GM12878 (cell line): ENCODE measurements around the gene TNRC6C. TPM values are rescaled to one million over a fixed set of nuclear protein-coding genes. Genes with fewer than 3 reads are reported as not detected.

Source experiments
- CEBPZ ChIP-seq: fragments of 150-350 bp; IDR thresholded peaks from 2 replicates; pipeline ENCODE4 v1.6.1; 2016; ENCODE audit warnings: low read depth, low read length
- CHD1 ChIP-seq: IDR thresholded peaks from 2 replicates; pipeline ENCODE4 v1.6.1; 2012; ENCODE audit warnings: low read depth, low read length, improper control_type of control experiment
- CHD2 ChIP-seq: IDR thresholded peaks from 2 replicates; pipeline ENCODE4 v1.6.1; 2011; ENCODE audit warnings: low read depth, low read length, improper control_type of control experiment, borderline replicate concordance
- DPF2 ChIP-seq: fragments of 450-650 bp; IDR thresholded peaks from 2 replicates; pipeline ENCODE4 v1.6.1; 2017; ENCODE audit warnings: mild to moderate bottlenecking
- EGR1 ChIP-seq, 2 experiments: IDR thresholded peaks; 1 replicate in 1 of 2; 2 replicates in 1 of 2; pipeline ENCODE4 v1.6.1; 2011 to 2012; ENCODE audit warnings: low read depth in 2 of 2, low read length in 2 of 2, borderline replicate concordance in 1 of 2, mild to moderate bottlenecking in 1 of 2, moderate library complexity in 1 of 2
- GABPA ChIP-seq: IDR thresholded peaks from 2 replicates; pipeline ENCODE4 v1.6.1; 2014; ENCODE audit warnings: antibody characterized with exemption, low read depth, mild to moderate bottlenecking, inconsistent platforms
- HCFC1 ChIP-seq: fragments of 150-350 bp; IDR thresholded peaks from 2 replicates; pipeline ENCODE4 v1.6.1; 2014; ENCODE audit warnings: low read length
- IRF4 ChIP-seq: IDR thresholded peaks from 2 replicates; pipeline ENCODE4 v1.6.1; 2011; ENCODE audit warnings: low read depth, low read length
- KAT2A ChIP-seq: conservative IDR thresholded peaks from 2 replicates; pipeline ENCODE4 v1.6.1; 2011; ENCODE audit warnings: low read depth, low read length; ENCODE audit not compliant: control insufficient read depth
- MTA3 ChIP-seq: IDR thresholded peaks from 2 replicates; pipeline ENCODE4 v1.6.1; 2012; ENCODE audit warnings: low read length, inconsistent platforms, borderline replicate concordance
- NFYA ChIP-seq: IDR thresholded peaks from 2 replicates; pipeline ENCODE4 v1.6.1; 2011; ENCODE audit warnings: low read depth, mild to moderate bottlenecking, low read length, improper control_type of control experiment, borderline replicate concordance
- NRF1 ChIP-seq: conservative IDR thresholded peaks from 2 replicates; pipeline ENCODE4 v1.6.1; 2011; ENCODE audit warnings: mild to moderate bottlenecking, low read depth, low read length, improper control_type of control experiment
- SMC3 ChIP-seq: IDR thresholded peaks from 2 replicates; pipeline ENCODE4 v1.6.1; 2011; ENCODE audit warnings: low read length, improper control_type of control experiment, borderline replicate concordance
- TCF3 ChIP-seq: IDR thresholded peaks from 2 replicates; pipeline ENCODE4 v1.6.1; 2012; ENCODE audit warnings: low read depth, mild to moderate bottlenecking, low read length, borderline replicate concordance; ENCODE audit not compliant: insufficient read depth
- YY1 ChIP-seq: IDR thresholded peaks from 2 replicates; pipeline ENCODE4 v1.6.1; 2011; ENCODE audit warnings: low read depth, mild to moderate bottlenecking, low read length
- ZNF207 ChIP-seq: fragments of 450-650 bp; IDR thresholded peaks from 2 replicates; pipeline ENCODE4 v1.6.1; 2014; ENCODE audit warnings: antibody characterized with exemption, mild to moderate bottlenecking, borderline replicate concordance
- ZZZ3 ChIP-seq: IDR thresholded peaks from 2 replicates; pipeline ENCODE4 v1.6.1; 2011; ENCODE audit warnings: low read depth; ENCODE audit not compliant: control insufficient read depth, insufficient read length
- polyA plus RNA-seq, 11 experiments: library from polyadenylated mRNA; depleted of rRNA in 4 of 11; unstranded in 6 of 11; stranded (reverse) in 5 of 11; fragments of >200 nt; fragmentation: Nextera tagmentation in 4 of 11; fragmentation: Illumina TruSeq in 1 of 11; extraction: Ambion mirVana in 4 of 11; extraction: Trizol in 1 of 11; gene quantifications; 1 replicate in 1 of 11; 2 replicates in 10 of 11; pipeline versions ENCODE4 v1.2.1 to v1.2.3, GENCODE V29; 2011 to 2016; ENCODE audit warnings: inconsistent platforms in 2 of 11, missing spikeins in 2 of 11, low read depth in 1 of 11
- total RNA-seq, 4 experiments: library from RNA; depleted of rRNA in 3 of 4; stranded (reverse); fragments of >200 nt in 3 of 4; fragmentation: Illumina TruSeq in 1 of 4; extraction: Trizol in 1 of 4; gene quantifications; 2 replicates each; pipeline versions ENCODE4 v1.2.1 to v1.2.3, GENCODE V29; 2013 to 2021
- TF ChIP-seq, protein P1 (sequence below): IDR thresholded peaks from 2 replicates; pipeline ENCODE4 v1.6.1; 2012; ENCODE audit warnings: low read length, inconsistent platforms
- TF ChIP-seq, protein P2 (sequence below): fragments of 450-650 bp; IDR thresholded peaks from 2 replicates; pipeline ENCODE4 v1.6.1; 2016; ENCODE audit warnings: mild to moderate bottlenecking
- TF ChIP-seq, protein P3 (sequence below): fragments of 150-350 bp; IDR thresholded peaks from 2 replicates; pipeline ENCODE4 v1.6.1; 2014; ENCODE audit warnings: mild to moderate bottlenecking, low read depth, low read length
- TF ChIP-seq, protein P4 (sequence below): IDR thresholded peaks from 2 replicates; pipeline ENCODE4 v1.6.1; 2012; ENCODE audit warnings: low read depth, low read length, improper control_type of control experiment

TNRC6C gene
- total and polyA plus RNA-seq, 10 of the 15 experiments (the other 5 are each of a cell fraction or from before 2014, with no cell fraction given), result 0.40 to 6.1 (median 0.96) TPM

GRCh38 chr17:78131172-78132083 is 172.9 kb downstream of the TNRC6C start (continued):
- TF ChIP-seq MTA3, result no peak
- TF ChIP-seq EGR1 (IDR thresholded peaks at IDR 0.05; ENCODE audit: borderline replicate concordance in 1 of 2, low read depth in 2 of 2, low read length in 2 of 2), result 0 out of 3 replicates have a peak, but pooled peaks of 1 of the 2 experiments have one; percentile 21
- no peak for TF ChIP-seq GABPA
- TF ChIP-seq DPF2, result no peak
- TF ChIP-seq, protein P1, sequence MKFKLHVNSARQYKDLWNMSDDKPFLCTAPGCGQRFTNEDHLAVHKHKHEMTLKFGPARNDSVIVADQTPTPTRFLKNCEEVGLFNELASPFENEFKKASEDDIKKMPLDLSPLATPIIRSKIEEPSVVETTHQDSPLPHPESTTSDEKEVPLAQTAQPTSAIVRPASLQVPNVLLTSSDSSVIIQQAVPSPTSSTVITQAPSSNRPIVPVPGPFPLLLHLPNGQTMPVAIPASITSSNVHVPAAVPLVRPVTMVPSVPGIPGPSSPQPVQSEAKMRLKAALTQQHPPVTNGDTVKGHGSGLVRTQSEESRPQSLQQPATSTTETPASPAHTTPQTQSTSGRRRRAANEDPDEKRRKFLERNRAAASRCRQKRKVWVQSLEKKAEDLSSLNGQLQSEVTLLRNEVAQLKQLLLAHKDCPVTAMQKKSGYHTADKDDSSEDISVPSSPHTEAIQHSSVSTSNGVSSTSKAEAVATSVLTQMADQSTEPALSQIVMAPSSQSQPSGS, result no peak
- no peak for TF ChIP-seq NFYA
- TF ChIP-seq, protein P2, sequence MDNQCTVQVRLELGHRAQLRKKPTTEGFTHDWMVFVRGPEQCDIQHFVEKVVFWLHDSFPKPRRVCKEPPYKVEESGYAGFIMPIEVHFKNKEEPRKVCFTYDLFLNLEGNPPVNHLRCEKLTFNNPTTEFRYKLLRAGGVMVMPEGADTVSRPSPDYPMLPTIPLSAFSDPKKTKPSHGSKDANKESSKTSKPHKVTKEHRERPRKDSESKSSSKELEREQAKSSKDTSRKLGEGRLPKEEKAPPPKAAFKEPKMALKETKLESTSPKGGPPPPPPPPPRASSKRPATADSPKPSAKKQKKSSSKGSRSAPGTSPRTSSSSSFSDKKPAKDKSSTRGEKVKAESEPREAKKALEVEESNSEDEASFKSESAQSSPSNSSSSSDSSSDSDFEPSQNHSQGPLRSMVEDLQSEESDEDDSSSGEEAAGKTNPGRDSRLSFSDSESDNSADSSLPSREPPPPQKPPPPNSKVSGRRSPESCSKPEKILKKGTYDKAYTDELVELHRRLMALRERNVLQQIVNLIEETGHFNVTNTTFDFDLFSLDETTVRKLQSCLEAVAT, result peak; percentile 30; the same call in 1 of the 2 replicates
- TF ChIP-seq HCFC1, result no peak
- TF ChIP-seq, protein P3, sequence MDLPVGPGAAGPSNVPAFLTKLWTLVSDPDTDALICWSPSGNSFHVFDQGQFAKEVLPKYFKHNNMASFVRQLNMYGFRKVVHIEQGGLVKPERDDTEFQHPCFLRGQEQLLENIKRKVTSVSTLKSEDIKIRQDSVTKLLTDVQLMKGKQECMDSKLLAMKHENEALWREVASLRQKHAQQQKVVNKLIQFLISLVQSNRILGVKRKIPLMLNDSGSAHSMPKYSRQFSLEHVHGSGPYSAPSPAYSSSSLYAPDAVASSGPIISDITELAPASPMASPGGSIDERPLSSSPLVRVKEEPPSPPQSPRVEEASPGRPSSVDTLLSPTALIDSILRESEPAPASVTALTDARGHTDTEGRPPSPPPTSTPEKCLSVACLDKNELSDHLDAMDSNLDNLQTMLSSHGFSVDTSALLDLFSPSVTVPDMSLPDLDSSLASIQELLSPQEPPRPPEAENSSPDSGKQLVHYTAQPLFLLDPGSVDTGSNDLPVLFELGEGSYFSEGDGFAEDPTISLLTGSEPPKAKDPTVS, result no peak
- TF ChIP-seq, protein P4, sequence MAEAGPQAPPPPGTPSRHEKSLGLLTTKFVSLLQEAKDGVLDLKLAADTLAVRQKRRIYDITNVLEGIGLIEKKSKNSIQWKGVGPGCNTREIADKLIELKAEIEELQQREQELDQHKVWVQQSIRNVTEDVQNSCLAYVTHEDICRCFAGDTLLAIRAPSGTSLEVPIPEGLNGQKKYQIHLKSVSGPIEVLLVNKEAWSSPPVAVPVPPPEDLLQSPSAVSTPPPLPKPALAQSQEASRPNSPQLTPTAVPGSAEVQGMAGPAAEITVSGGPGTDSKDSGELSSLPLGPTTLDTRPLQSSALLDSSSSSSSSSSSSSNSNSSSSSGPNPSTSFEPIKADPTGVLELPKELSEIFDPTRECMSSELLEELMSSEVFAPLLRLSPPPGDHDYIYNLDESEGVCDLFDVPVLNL, result no peak
- no peak for TF ChIP-seq CHD1
- TF ChIP-seq ZNF207, result no peak
- TF ChIP-seq CEBPZ, result no peak
- TF ChIP-seq TCF3, result no peak
- TF ChIP-seq IRF4, result no peak
- 0 out of 2 replicates have a peak, but pooled peaks have one; percentile 16 for TF ChIP-seq NRF1
- TF ChIP-seq SMC3, result no peak
- no peak for TF ChIP-seq KAT2A
- no peak for TF ChIP-seq CHD2
- TF ChIP-seq ZZZ3, result no peak
- 0 out of 2 replicates have a peak, but pooled peaks have one; percentile 9 for TF ChIP-seq YY1
